HEK293 (cell line): ENCODE results near the gene SNAPC4.
A peak's percentile ranks its signal among the peaks of the same experiment; 100 is the strongest.

Source experiments
- ATF2 ChIP-seq: fragments of 450-650 bp; formaldehyde crosslinking; IDR thresholded peaks from 2 replicates; pipeline ENCODE4 v1.5.1; 2016; ENCODE audit warnings: missing biosample characterization, missing genetic modification characterization, low read depth
- BCL11A ChIP-seq: fragments of 450-650 bp; formaldehyde crosslinking; IDR thresholded peaks from 2 replicates; pipeline ENCODE4 v1.5.1; 2016; ENCODE audit warnings: low read depth, missing biosample characterization, missing genetic modification characterization
- BCL11B ChIP-seq: fragments of 450-650 bp; formaldehyde crosslinking; IDR thresholded peaks from 2 replicates; pipeline ENCODE4 v1.5.1; 2016; ENCODE audit warnings: low read depth, missing biosample characterization, missing genetic modification characterization
- FEZF1 ChIP-seq: fragments of 450-650 bp; formaldehyde crosslinking; IDR thresholded peaks from 2 replicates; pipeline ENCODE4 v1.5.1; 2016; ENCODE audit warnings: missing biosample characterization, missing genetic modification characterization
- GLIS2 ChIP-seq: fragments of 450-650 bp; formaldehyde crosslinking; IDR thresholded peaks from 2 replicates; pipeline ENCODE4 v1.5.1; 2016; ENCODE audit warnings: missing biosample characterization, missing genetic modification characterization
- HOXD13 ChIP-seq: sonication (generic); formaldehyde crosslinking; IDR thresholded peaks from 2 replicates; pipeline ENCODE4 v1.8.0; 2022; ENCODE audit warnings: missing genetic modification reagents, borderline replicate concordance
- KLF10 ChIP-seq: fragments of 450-650 bp; IDR thresholded peaks from 2 replicates; pipeline ENCODE4 v1.5.1; 2018; ENCODE audit warnings: missing biosample characterization, mild to moderate bottlenecking, missing genetic modification characterization
- KLF16 ChIP-seq: fragments of 450-650 bp; formaldehyde crosslinking; IDR thresholded peaks from 2 replicates; pipeline ENCODE4 v1.5.1; 2017; ENCODE audit warnings: missing biosample characterization, missing genetic modification characterization
- TRIM28 ChIP-seq: IDR thresholded peaks from 2 replicates; pipeline ENCODE4 v1.6.1; 2011; ENCODE audit warnings: low read length, control low read depth, borderline replicate concordance
- YY1 ChIP-seq: fragments of 450-650 bp; formaldehyde crosslinking; IDR thresholded peaks from 2 replicates; pipeline ENCODE4 v1.5.1; 2018; ENCODE audit warnings: missing biosample characterization, missing genetic modification characterization
- ZBTB48 ChIP-seq: fragments of 450-650 bp; formaldehyde crosslinking; IDR thresholded peaks from 2 replicates; pipeline ENCODE4 v1.5.1; 2016; ENCODE audit warnings: missing biosample characterization, missing genetic modification characterization
- ZBTB7A ChIP-seq: fragments of 450-650 bp; formaldehyde crosslinking; IDR thresholded peaks from 2 replicates; pipeline ENCODE4 v1.5.1; 2016; ENCODE audit warnings: low read depth, missing biosample characterization, missing genetic modification characterization
- ZFHX2 ChIP-seq: fragments of 450-650 bp; formaldehyde crosslinking; conservative IDR thresholded peaks from 2 replicates; pipeline ENCODE4 v1.5.1; 2016; ENCODE audit warnings: missing biosample characterization, missing genetic modification characterization
- ZFP41 ChIP-seq: fragments of 450-650 bp; formaldehyde crosslinking; IDR thresholded peaks from 2 replicates; pipeline ENCODE4 v1.5.1; 2016; ENCODE audit warnings: missing biosample characterization, missing genetic modification characterization, borderline replicate concordance
- ZNF121 ChIP-seq: fragments of 450-650 bp; formaldehyde crosslinking; IDR thresholded peaks from 2 replicates; pipeline ENCODE4 v1.5.1; 2016; ENCODE audit warnings: missing biosample characterization, missing genetic modification characterization
- ZNF174 ChIP-seq: fragments of 450-650 bp; formaldehyde crosslinking; IDR thresholded peaks from 2 replicates; pipeline ENCODE4 v1.5.0; 2017; ENCODE audit warnings: missing biosample characterization, mild to moderate bottlenecking, missing genetic modification characterization
- ZNF202 ChIP-seq: fragments of 450-650 bp; formaldehyde crosslinking; IDR thresholded peaks from 2 replicates; pipeline ENCODE4 v1.5.1; 2016; ENCODE audit warnings: missing biosample characterization, missing genetic modification characterization, borderline replicate concordance
- ZNF324 ChIP-seq: fragments of 450-650 bp; formaldehyde crosslinking; IDR thresholded peaks from 2 replicates; pipeline ENCODE4 v1.5.1; 2016; ENCODE audit warnings: missing biosample characterization, missing genetic modification characterization
- ZNF354C ChIP-seq: fragments of 450-650 bp; formaldehyde crosslinking; IDR thresholded peaks from 2 replicates; pipeline ENCODE4 v1.5.1; 2016; ENCODE audit warnings: missing biosample characterization, missing genetic modification characterization, low read depth, borderline replicate concordance
- ZNF366 ChIP-seq: fragments of 450-650 bp; formaldehyde crosslinking; conservative IDR thresholded peaks from 2 replicates; pipeline ENCODE4 v1.5.1; 2016; ENCODE audit warnings: missing biosample characterization, missing genetic modification characterization
- ZNF610 ChIP-seq: fragments of 450-650 bp; formaldehyde crosslinking; IDR thresholded peaks from 2 replicates; pipeline ENCODE4 v1.5.1; 2016; ENCODE audit warnings: missing biosample characterization, missing genetic modification characterization, borderline replicate concordance
- ZNF626 ChIP-seq: fragments of 450-650 bp; sonication (Bioruptor Pico); formaldehyde crosslinking; IDR thresholded peaks from 2 replicates; pipeline ENCODE4 v1.5.1; 2018; ENCODE audit warnings: missing biosample characterization, missing genetic modification characterization, inconsistent platforms
- ZSCAN18 ChIP-seq: fragments of 450-650 bp; formaldehyde crosslinking; IDR thresholded peaks from 2 replicates; pipeline ENCODE4 v1.5.1; 2016; ENCODE audit warnings: missing biosample characterization, missing genetic modification characterization
- ZSCAN5A ChIP-seq: fragments of 450-650 bp; formaldehyde crosslinking; IDR thresholded peaks from 2 replicates; pipeline ENCODE4 v1.5.1; 2016; ENCODE audit warnings: missing biosample characterization, missing genetic modification characterization
- TF ChIP-seq, protein P1 (sequence below): fragments of 450-650 bp; formaldehyde crosslinking; IDR thresholded peaks from 2 replicates; pipeline ENCODE4 v1.5.1; 2016; ENCODE audit warnings: missing biosample characterization, missing genetic modification characterization
- TF ChIP-seq, protein P2 (sequence below): fragments of 450-650 bp; formaldehyde crosslinking; IDR thresholded peaks from 2 replicates; pipeline ENCODE4 v1.5.1; 2016; ENCODE audit warnings: missing biosample characterization, missing genetic modification characterization

Gene SNAPC4

GRCh38 chr9:136439481-136440408 lies 39.8 kb upstream of the SNAPC4 start, which contains the start of gene INPP5E (continued):
- TF ChIP-seq ATF2 (tag by site-specific recombination) (no peak), ZNF366 (tag by site-specific recombination) (no peak), TRIM28 (no peak), ZNF354C (tag by site-specific recombination) (no peak), ZNF121 (tag by site-specific recombination) (no peak), ZBTB7A (tag by site-specific recombination) (no peak), KLF16 (no peak), ZFP41 (tag by site-specific recombination) (no peak), ZNF626 (tag by site-specific recombination) (no peak), ZBTB48 (no peak), ZNF202 (tag by site-specific recombination) (no peak), ZFHX2 (tag by site-specific recombination) (no peak), GLIS2 (no peak), FEZF1 (tag by site-specific recombination) (no peak), ZNF324 (tag by site-specific recombination) (no peak), YY1 (no peak), ZNF174 (tag by site-specific recombination) (no peak), BCL11B (tag by site-specific recombination) (no peak), HOXD13 (no peak), ZSCAN18 (tag by site-specific recombination) (no peak), ZSCAN5A (tag by site-specific recombination) (peak; percentile 47; the same call in 1 of the 2 replicates), BCL11A (tag by site-specific recombination) (no peak), ZNF610 (tag by site-specific recombination) (no peak), KLF10 (0 out of 2 replicates have a peak, but pooled peaks have one; percentile 51)
- TF ChIP-seq, protein P1, sequence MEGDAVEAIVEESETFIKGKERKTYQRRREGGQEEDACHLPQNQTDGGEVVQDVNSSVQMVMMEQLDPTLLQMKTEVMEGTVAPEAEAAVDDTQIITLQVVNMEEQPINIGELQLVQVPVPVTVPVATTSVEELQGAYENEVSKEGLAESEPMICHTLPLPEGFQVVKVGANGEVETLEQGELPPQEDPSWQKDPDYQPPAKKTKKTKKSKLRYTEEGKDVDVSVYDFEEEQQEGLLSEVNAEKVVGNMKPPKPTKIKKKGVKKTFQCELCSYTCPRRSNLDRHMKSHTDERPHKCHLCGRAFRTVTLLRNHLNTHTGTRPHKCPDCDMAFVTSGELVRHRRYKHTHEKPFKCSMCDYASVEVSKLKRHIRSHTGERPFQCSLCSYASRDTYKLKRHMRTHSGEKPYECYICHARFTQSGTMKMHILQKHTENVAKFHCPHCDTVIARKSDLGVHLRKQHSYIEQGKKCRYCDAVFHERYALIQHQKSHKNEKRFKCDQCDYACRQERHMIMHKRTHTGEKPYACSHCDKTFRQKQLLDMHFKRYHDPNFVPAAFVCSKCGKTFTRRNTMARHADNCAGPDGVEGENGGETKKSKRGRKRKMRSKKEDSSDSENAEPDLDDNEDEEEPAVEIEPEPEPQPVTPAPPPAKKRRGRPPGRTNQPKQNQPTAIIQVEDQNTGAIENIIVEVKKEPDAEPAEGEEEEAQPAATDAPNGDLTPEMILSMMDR: no peak
- TF ChIP-seq, protein P2, sequence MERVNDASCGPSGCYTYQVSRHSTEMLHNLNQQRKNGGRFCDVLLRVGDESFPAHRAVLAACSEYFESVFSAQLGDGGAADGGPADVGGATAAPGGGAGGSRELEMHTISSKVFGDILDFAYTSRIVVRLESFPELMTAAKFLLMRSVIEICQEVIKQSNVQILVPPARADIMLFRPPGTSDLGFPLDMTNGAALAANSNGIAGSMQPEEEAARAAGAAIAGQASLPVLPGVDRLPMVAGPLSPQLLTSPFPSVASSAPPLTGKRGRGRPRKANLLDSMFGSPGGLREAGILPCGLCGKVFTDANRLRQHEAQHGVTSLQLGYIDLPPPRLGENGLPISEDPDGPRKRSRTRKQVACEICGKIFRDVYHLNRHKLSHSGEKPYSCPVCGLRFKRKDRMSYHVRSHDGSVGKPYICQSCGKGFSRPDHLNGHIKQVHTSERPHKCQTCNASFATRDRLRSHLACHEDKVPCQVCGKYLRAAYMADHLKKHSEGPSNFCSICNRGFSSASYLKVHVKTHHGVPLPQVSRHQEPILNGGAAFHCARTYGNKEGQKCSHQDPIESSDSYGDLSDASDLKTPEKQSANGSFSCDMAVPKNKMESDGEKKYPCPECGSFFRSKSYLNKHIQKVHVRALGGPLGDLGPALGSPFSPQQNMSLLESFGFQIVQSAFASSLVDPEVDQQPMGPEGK (tag by site-specific recombination): 0 out of 2 replicates have a peak, but pooled peaks have one; percentile 17
